Activated B cell treated with CpG ODN at 0.5 μM for 24 hours (primary cell): Measurements from ENCODE around the gene HGS. TPM values are rescaled to one million over a fixed set of nuclear protein-coding genes. Genes with fewer than 3 reads are reported as not detected.

Experiments
- ATAC-seq: fragments of 200-7000 bp; cut with Tn5 transposase; one replicate; pipeline ENCODE4 v1.10.0; 2021; ENCODE audit warnings: low read depth, mild to moderate bottlenecking, moderate library complexity
- CTCF ChIA-PET: fragments of 350-600 bp; sonication (Branson Sonifier 250); formaldehyde crosslinking; loops from one replicate; lab custom pipeline; 2021; ENCODE audit warnings: antibody characterized with exemption; lab: Charles Lee
- POLR2A ChIA-PET: fragments of 350-600 bp; sonication (Branson Sonifier 250); formaldehyde crosslinking; loops from one replicate; lab custom pipeline; 2021; ENCODE audit warnings: antibody characterized with exemption; lab: Charles Lee
- DNase-seq: peaks from one replicate; pipeline ENCODE4 v3.0.0; 2022
- H3K27ac Mint-ChIP-seq: one replicate; pipeline ENCODE4 v1.8.0; 2020; ENCODE audit warnings: mixed read lengths
- H3K27me3 Mint-ChIP-seq: one replicate; pipeline ENCODE4 v1.8.0; 2021; ENCODE audit warnings: mixed read lengths
- H3K36me3 Mint-ChIP-seq: one replicate; pipeline ENCODE4 v1.8.0; 2021; ENCODE audit warnings: low read depth, mixed read lengths
- H3K4me1 Mint-ChIP-seq: one replicate; pipeline ENCODE4 v1.8.0; 2021; ENCODE audit warnings: mixed read lengths
- H3K4me3 Mint-ChIP-seq: one replicate; pipeline ENCODE4 v1.8.0; 2020; ENCODE audit warnings: mild to moderate bottlenecking, mixed read lengths
- H3K9me3 Mint-ChIP-seq: one replicate; pipeline ENCODE4 v1.8.0; 2020; ENCODE audit warnings: mixed read lengths
- CTCF ChIP-seq: fragments of 200-600 bp; IDR thresholded peaks from one replicate; pipeline ENCODE4 v1.8.0; 2022; ENCODE audit warnings: antibody characterized with exemption, mild to moderate bottlenecking
- intact Hi-C: fragments of 100-400 bp; cut with micrococcal nuclease; formaldehyde crosslinking; loops from one replicate; pipeline ENCODE4 v1.15.1; 2024
- total RNA-seq: library from RNA; stranded (reverse); gene quantifications from 2 replicates; pipeline ENCODE4 v1.2.3, GENCODE V29; 2022

Gene HGS
- total RNA-seq, 1 donor from 2014 or later, result 151 TPM

- ChIA-PET POLR2A (interaction anchor here (0.9 kb wide), 1 partner anchor 15 kb away, joined by 3 read pairs; no protein-coding TSS in a partner anchor), CTCF (no interaction called here)
- DNase-seq (no peak), ATAC-seq (no peak)
- no peak for TF ChIP-seq CTCF
- H3K4me1 Mint-ChIP-seq, result peaks cover 17% of the 10 kb centered on the region
- H3K27ac Mint-ChIP-seq, result peak overlapping the region; percentile 19
- no peaks in the 10 kb centered on the region for H3K27me3 Mint-ChIP-seq
- peak overlapping the region; percentile 84 for H3K4me3 Mint-ChIP-seq
- intact Hi-C loops, result loop anchor here (1.0 to 5.0 kb wide), 3 partner anchors 9 to 560 kb away; partner anchors contain the start of genes CSNK1D, MRPL12 and P4HB
- no peaks in the 10 kb centered on the region for H3K9me3 Mint-ChIP-seq
- H3K36me3 Mint-ChIP-seq, result peaks cover under 1% of the 10 kb centered on the region
These were observed 28.7 kb downstream of the HGS start for GRCh38 chr17:81712468-81713003.

GRCh38 chr17:81713004-81713555, 29.3 kb downstream of the HGS start:
- Mint-ChIP-seq H3K9me3 (no peaks in the 10 kb centered on the region), H3K27ac (no peak overlapping the region), H3K4me3 (peak overlapping the region; percentile 84), H3K4me1 (peaks cover 17% of the 10 kb centered on the region), H3K36me3 (no peaks in the 10 kb centered on the region), H3K27me3 (no peaks in the 10 kb centered on the region)
- TF ChIP-seq CTCF, result no peak
- ChIA-PET POLR2A (interaction anchor here (0.9 to 1.3 kb wide), 2 partner anchors 10 to 14 kb away, joined by 3 read pairs; partner anchors contain the start of gene MRPL12), CTCF (no interaction called here)
- DNase-seq, result no peak
- intact Hi-C loops, result loop anchor here (5.0 kb wide), 1 partner anchor 559 kb away; the partner anchor contains the start of gene CSNK1D
- no peak for ATAC-seq

GRCh38 chr17:81713556-81714411, 30.0 kb downstream of the HGS start:
- no peak for DNase-seq
- no peak for ATAC-seq
- Mint-ChIP-seq H3K4me1 (peaks cover 17% of the 10 kb centered on the region), H3K27me3 (no peaks in the 10 kb centered on the region), H3K36me3 (no peaks in the 10 kb centered on the region), H3K27ac (no peak overlapping the region), H3K9me3 (no peaks in the 10 kb centered on the region), H3K4me3 (no peak overlapping the region)
- ChIA-PET POLR2A (interaction anchor here (0.9 to 1.3 kb wide), 2 partner anchors 11 to 14 kb away, joined by 3 read pairs; partner anchors contain the start of gene MRPL12), CTCF (no interaction called here)
- TF ChIP-seq CTCF, result no peak
- intact Hi-C loops, result loop anchor here (5.0 kb wide), 1 partner anchor 559 kb away; the partner anchor contains the start of gene CSNK1D

GRCh38 chr17:81714412-81715106, 30.7 kb downstream of the HGS start:
- H3K27me3 Mint-ChIP-seq, result no peaks in the 10 kb centered on the region
- H3K36me3 Mint-ChIP-seq, result no peaks in the 10 kb centered on the region
- H3K27ac Mint-ChIP-seq, result no peak overlapping the region
- DNase-seq (no peak), ATAC-seq (no peak)
- H3K4me3 Mint-ChIP-seq, result no peak overlapping the region
- intact Hi-C loops, result loop anchor here (5.0 kb wide), 1 partner anchor 558 kb away; the partner anchor contains the start of gene CSNK1D
- H3K9me3 Mint-ChIP-seq, result no peaks in the 10 kb centered on the region
- H3K4me1 Mint-ChIP-seq, result peaks cover 17% of the 10 kb centered on the region
- no peak for TF ChIP-seq CTCF
- ChIA-PET CTCF (no interaction called here), POLR2A (interaction anchor here (1.3 kb wide), 1 partner anchor 11 kb away, joined by 3 read pairs; the partner anchor contains the start of gene MRPL12)
